ENCODE results near the gene PPFIA2.

GRCh38 chr12:81360916-81361315, 398.2 kb downstream of the PPFIA2 start:
- no peak for TF ChIP-seq CTCF (conservative IDR thresholded peaks at IDR 0.05; ENCODE audit: low read length)
- no peak for TF ChIP-seq EZH2phosphoT487 (IDR thresholded peaks at IDR 0.05; ENCODE audit: borderline replicate concordance)

Measured in Loucy (cell line).